Measurements from ENCODE around the gene EXOSC10. TPM values are rescaled to one million over a fixed set of nuclear protein-coding genes. Genes with fewer than 3 reads are reported as not detected.

EXOSC10 gene
- total and polyA plus RNA-seq, 2 experiments from 2014 or later, result 55.5 to 72.9 TPM

- no peak for TF ChIP-seq ZNF462 (CRISPR knock-in tag; IDR thresholded peaks at IDR 0.05)
- no peak for TF ChIP-seq EZH2 (IDR thresholded peaks at IDR 0.05; ENCODE audit: low read depth, unreplicated experiment)
- TF ChIP-seq CREB1 (CRISPR knock-in tag; IDR thresholded peaks at IDR 0.05; ENCODE audit: low read depth), result no peak
- no peak for TF ChIP-seq CTCF (conservative IDR thresholded peaks at IDR 0.05; ENCODE audit: low read depth in 2 of 2)
- no peak for TF ChIP-seq NANOG (IDR thresholded peaks at IDR 0.05; ENCODE audit: borderline replicate concordance)
These were observed 32.1 kb upstream of the EXOSC10 start (continued) for GRCh38 chr1:11131816-11132215.

DNA sequence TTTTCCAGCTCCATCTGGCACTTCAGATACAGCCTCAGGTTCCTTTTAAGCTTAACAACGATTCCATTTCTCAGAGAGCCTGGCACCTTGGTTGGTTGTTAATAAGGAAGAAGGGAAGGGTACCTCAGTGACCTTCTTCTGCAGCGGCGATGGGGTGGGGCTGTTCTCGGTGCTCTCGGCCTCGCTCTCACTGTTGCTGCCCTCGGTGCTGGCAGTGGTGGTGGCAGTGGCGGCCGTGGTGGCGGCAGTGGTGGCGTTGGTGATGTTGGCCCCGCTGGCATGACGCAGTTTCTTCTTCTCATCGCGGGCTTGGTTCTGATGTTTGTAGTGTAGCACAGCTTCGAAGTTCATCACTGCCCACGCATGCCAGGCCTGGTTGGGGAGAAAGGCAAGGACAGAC lies 30.7 kb upstream of the EXOSC10 start:
- no peaks in the 10 kb centered on the region for H3K79me2 ChIP-seq (replicated peaks; ENCODE audit: insufficient read depth)
- no peak overlapping the region for H3K4me2 ChIP-seq
- H3K36me3 Mint-ChIP-seq (ENCODE audit: low read depth), result peaks cover 80% of the 10 kb centered on the region
- H3K27me3 Mint-ChIP-seq (ENCODE audit: insufficient read depth, low read depth, poor library complexity), result peaks cover 7% of the 10 kb centered on the region
- no peaks in the 10 kb centered on the region for H3K9me2 ChIP-seq (ENCODE audit: insufficient read depth)
- no peaks in the 10 kb centered on the region for H3K4me1 Mint-ChIP-seq
- no peaks in the 10 kb centered on the region for H3K9me3 Mint-ChIP-seq
- peaks cover 52% of the 10 kb centered on the region for H3K36me3 ChIP-seq (ENCODE audit: insufficient read depth)
- DNase-seq (ENCODE audit: low spot score), result no peak
- H3K27me3 ChIP-seq (ENCODE audit: insufficient read depth), result no peaks in the 10 kb centered on the region
- no peak for ATAC-seq
- peaks cover 4% of the 10 kb centered on the region; the same call in 1 of the 2 replicates for H4K20me1 ChIP-seq (replicated peaks; ENCODE audit: insufficient read depth)
- no peak overlapping the region for H2AFZ ChIP-seq
- no peak overlapping the region for H3K4me3 ChIP-seq
- H3F3A ChIP-seq (replicated peaks; ENCODE audit: low read depth), result no peaks in the 10 kb centered on the region
- no peak overlapping the region for H3K27ac Mint-ChIP-seq
- H3K27ac ChIP-seq (ENCODE audit: low read depth), result no peak overlapping the region
- H3K4me3 Mint-ChIP-seq, result no peak overlapping the region
- TF ChIP-seq CREB1 (CRISPR knock-in tag; IDR thresholded peaks at IDR 0.05; ENCODE audit: low read depth), result no peak
- no peak for TF ChIP-seq POLR2AphosphoS5 (IDR thresholded peaks at IDR 0.05; ENCODE audit: low read depth)
- no peak for TF ChIP-seq NANOG (IDR thresholded peaks at IDR 0.05; ENCODE audit: borderline replicate concordance)
- H3K4me1 ChIP-seq (ENCODE audit: insufficient read depth), result no peaks in the 10 kb centered on the region
